A549 (cell line): ENCODE data around the gene ASIP.

Experiments
- RAD21 ChIP-seq, 2 experiments: fragments of >200 bp in 1 of 2; sonication (Bioruptor Twin) in 1 of 2; formaldehyde crosslinking in 1 of 2; IDR thresholded peaks in 1 of 2; conservative IDR thresholded peaks in 1 of 2; 2 replicates in 1 of 2; 3 replicates in 1 of 2; pipeline ENCODE4 v1.6.1; 2012 to 2018; ENCODE audit warnings: inconsistent platforms in 1 of 2
- TF ChIP-seq, protein P1 (sequence below): fragments of >200 bp; sonication (Bioruptor Twin); formaldehyde crosslinking; IDR thresholded peaks from 3 replicates; pipeline ENCODE4 v1.5.1; 2016
- TF ChIP-seq, protein P2 (sequence below): fragments of 200-600 bp; sonication (generic); IDR thresholded peaks from 2 replicates; pipeline ENCODE4 v1.6.1; 2016; ENCODE audit warnings: antibody characterized with exemption, mild to moderate bottlenecking, moderate library complexity

DNA sequence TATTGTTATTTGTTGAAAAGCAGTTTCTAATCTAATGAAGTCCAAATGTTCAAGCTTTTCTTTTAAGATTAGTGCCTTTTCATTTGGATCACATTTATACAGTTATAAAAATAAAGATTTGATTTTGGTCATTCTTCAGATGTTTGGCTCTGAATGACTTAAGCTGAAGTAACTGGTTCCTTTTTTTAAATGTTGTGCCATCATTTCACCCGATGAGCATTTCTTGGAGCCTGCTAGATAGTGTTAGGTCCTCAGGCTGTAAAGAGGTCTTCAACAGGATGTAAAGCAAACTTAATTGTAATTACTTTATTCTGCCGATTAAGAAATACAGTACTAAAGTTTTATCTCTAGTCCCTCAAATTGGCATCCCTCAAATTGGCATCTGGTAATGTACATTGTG is 41.2 kb upstream of the ASIP start:
- TF ChIP-seq, protein P1, sequence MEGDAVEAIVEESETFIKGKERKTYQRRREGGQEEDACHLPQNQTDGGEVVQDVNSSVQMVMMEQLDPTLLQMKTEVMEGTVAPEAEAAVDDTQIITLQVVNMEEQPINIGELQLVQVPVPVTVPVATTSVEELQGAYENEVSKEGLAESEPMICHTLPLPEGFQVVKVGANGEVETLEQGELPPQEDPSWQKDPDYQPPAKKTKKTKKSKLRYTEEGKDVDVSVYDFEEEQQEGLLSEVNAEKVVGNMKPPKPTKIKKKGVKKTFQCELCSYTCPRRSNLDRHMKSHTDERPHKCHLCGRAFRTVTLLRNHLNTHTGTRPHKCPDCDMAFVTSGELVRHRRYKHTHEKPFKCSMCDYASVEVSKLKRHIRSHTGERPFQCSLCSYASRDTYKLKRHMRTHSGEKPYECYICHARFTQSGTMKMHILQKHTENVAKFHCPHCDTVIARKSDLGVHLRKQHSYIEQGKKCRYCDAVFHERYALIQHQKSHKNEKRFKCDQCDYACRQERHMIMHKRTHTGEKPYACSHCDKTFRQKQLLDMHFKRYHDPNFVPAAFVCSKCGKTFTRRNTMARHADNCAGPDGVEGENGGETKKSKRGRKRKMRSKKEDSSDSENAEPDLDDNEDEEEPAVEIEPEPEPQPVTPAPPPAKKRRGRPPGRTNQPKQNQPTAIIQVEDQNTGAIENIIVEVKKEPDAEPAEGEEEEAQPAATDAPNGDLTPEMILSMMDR = no peak
- no peak for TF ChIP-seq RAD21 (conservative IDR thresholded peaks at IDR 0.05 in 1 of 2, IDR thresholded peaks at IDR 0.05 in 1 of 2)
- TF ChIP-seq, protein P2, sequence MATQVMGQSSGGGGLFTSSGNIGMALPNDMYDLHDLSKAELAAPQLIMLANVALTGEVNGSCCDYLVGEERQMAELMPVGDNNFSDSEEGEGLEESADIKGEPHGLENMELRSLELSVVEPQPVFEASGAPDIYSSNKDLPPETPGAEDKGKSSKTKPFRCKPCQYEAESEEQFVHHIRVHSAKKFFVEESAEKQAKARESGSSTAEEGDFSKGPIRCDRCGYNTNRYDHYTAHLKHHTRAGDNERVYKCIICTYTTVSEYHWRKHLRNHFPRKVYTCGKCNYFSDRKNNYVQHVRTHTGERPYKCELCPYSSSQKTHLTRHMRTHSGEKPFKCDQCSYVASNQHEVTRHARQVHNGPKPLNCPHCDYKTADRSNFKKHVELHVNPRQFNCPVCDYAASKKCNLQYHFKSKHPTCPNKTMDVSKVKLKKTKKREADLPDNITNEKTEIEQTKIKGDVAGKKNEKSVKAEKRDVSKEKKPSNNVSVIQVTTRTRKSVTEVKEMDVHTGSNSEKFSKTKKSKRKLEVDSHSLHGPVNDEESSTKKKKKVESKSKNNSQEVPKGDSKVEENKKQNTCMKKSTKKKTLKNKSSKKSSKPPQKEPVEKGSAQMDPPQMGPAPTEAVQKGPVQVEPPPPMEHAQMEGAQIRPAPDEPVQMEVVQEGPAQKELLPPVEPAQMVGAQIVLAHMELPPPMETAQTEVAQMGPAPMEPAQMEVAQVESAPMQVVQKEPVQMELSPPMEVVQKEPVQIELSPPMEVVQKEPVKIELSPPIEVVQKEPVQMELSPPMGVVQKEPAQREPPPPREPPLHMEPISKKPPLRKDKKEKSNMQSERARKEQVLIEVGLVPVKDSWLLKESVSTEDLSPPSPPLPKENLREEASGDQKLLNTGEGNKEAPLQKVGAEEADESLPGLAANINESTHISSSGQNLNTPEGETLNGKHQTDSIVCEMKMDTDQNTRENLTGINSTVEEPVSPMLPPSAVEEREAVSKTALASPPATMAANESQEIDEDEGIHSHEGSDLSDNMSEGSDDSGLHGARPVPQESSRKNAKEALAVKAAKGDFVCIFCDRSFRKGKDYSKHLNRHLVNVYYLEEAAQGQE = no peak
